ENCODE results near the gene ZNF579. TPM values are rescaled to one million over a fixed set of nuclear protein-coding genes. Genes with fewer than 3 reads are reported as not detected.

ZNF579 gene
- total and polyA plus RNA-seq, 2 of the 13 experiments (the other 11 are each of a cell fraction or from before 2014, with no cell fraction given), result 2.1 to 2.9 TPM

DNA sequence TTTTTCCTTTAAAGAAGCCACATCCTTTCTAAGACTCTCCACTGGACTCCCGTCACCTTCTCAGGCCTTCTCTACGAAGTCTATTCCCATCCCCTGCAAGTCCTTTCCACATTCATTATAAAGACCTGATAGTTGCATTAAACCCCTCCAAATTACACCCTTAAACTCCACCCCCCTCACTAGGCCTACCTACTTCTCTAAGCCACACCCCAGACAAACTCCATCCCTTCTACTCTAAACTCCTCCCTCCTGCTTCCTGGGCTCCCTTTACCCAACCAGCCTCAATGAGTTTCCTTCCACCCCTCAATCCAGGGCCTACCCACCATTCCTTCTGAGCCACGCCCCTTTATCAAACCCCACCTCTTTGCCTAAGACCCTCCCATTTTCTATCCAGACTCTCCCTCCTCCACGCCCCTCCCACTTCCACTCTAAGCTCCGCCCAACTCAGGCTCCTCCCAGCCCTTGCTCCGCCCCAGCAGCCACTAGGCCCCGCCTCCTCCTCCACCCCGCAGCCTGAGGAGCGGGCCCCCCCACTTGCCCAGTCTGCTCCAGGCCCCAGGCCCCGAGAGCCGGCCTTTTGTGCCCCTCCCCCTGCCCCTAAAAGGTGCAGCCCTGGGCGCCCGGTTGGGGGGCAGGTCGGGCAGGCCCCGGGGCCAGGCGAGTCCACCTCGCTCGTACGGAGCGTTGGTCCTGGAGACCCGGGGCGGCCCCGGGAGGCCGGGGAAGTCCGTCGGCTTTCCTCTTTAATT, 18.2 kb upstream of the ZNF579 start (continued):
- TF ChIP-seq ARID4A (CRISPR knock-in tag; IDR thresholded peaks at IDR 0.05; ENCODE audit: borderline replicate concordance) (no peak), MXD4 (CRISPR knock-in tag; IDR thresholded peaks at IDR 0.05) (peak; percentile 52; the same call in 1 of the 2 replicates), ZNF276 (CRISPR knock-in tag; IDR thresholded peaks at IDR 0.05; ENCODE audit: low read depth) (no peak), CERS6 (CRISPR knock-in tag; IDR thresholded peaks at IDR 0.05) (no peak), ZNF777 (CRISPR knock-in tag; IDR thresholded peaks at IDR 0.05) (no peak), SNRNP70 (IDR thresholded peaks at IDR 0.05; ENCODE audit: low read depth, low read length) (no peak), TCF7 (IDR thresholded peaks at IDR 0.05; ENCODE audit: low read depth) (no peak), KAT8 (CRISPR knock-in tag; IDR thresholded peaks at IDR 0.05) (no peak; the same call in 1 of the 2 replicates), ZNF335 (CRISPR knock-in tag; IDR thresholded peaks at IDR 0.05) (peak; percentile 42; the same call in 1 of the 2 replicates), PAXIP1 (CRISPR knock-in tag; conservative IDR thresholded peaks at IDR 0.05) (no peak), SOX5 (CRISPR knock-in tag; IDR thresholded peaks at IDR 0.05; ENCODE audit: borderline replicate concordance) (0 out of 2 replicates have a peak, but pooled peaks have one; percentile 14), FOXK1 (CRISPR knock-in tag; IDR thresholded peaks at IDR 0.05; ENCODE audit: borderline replicate concordance, low read depth) (no peak), CBFB (CRISPR knock-in tag; IDR thresholded peaks at IDR 0.05) (peak; percentile 46; the same call in 1 of the 2 replicates), ZNF17 (CRISPR knock-in tag; IDR thresholded peaks at IDR 0.05) (no peak), JUND (CRISPR knock-in tag; IDR thresholded peaks at IDR 0.05) (no peak), ZNF138 (CRISPR knock-in tag; IDR thresholded peaks at IDR 0.05; ENCODE audit: low read depth) (0 out of 2 replicates have a peak, but pooled peaks have one; percentile 55), MED1 (CRISPR knock-in tag; IDR thresholded peaks at IDR 0.05) (no peak; the same call in 1 of the 2 replicates), ISL2 (CRISPR knock-in tag; IDR thresholded peaks at IDR 0.05) (peak; percentile 27; the same call in 1 of the 2 replicates), NCOA1 (CRISPR knock-in tag; IDR thresholded peaks at IDR 0.05) (no peak), GZF1 (CRISPR knock-in tag; IDR thresholded peaks at IDR 0.05) (no peak)
